HAP-1 (cell line): Measurements from ENCODE around the gene DBH.

Experiments used
- DNase-seq, 2 experiments: peaks; one replicate each; pipeline ENCODE4 v3.0.0-alpha.2; 2016 to 2020; ENCODE audit warnings: low spot score in 2 of 2
- H3K27me3 ChIP-seq: fragments of 250-450 bp; sonication (Bioruptor Pico); 2 replicates; pipeline ENCODE4 v1.5.1; 2020; ENCODE audit warnings: low read depth, mild to moderate bottlenecking, moderate library complexity
- H3K36me3 ChIP-seq: fragments of 250-450 bp; sonication (Bioruptor Pico); replicated peaks from 2 replicates; pipeline ENCODE4 v1.5.1; 2020; ENCODE audit warnings: mild to moderate bottlenecking
- H3K4me1 ChIP-seq: fragments of 250-450 bp; sonication (Bioruptor Pico); 2 replicates; pipeline ENCODE4 v1.5.1; 2020; ENCODE audit warnings: mild to moderate bottlenecking
- H3K4me3 ChIP-seq: fragments of 250-450 bp; sonication (Bioruptor Pico); 2 replicates; pipeline ENCODE4 v1.5.1; 2020; ENCODE audit warnings: mild to moderate bottlenecking, moderate library complexity
- H3K9me3 ChIP-seq: fragments of 250-450 bp; sonication (Bioruptor Pico); 2 replicates; pipeline ENCODE4 v1.5.1; 2020; ENCODE audit warnings: mild to moderate bottlenecking, moderate library complexity
- in situ Hi-C: fragments of 300-500 bp; cut with MboI; formaldehyde crosslinking; loops from 3 replicates; pipeline ENCODE4 v1.14.3; 2020; ENCODE audit warnings: low sequenced_read_pairs, inconsistent platforms, mixed read lengths

The DBH gene

GRCh38 chr9:133650026-133650425, 13.9 kb downstream of the DBH start:
- H3K27me3 ChIP-seq, result peaks cover 46% of the 10 kb centered on the region

DNA sequence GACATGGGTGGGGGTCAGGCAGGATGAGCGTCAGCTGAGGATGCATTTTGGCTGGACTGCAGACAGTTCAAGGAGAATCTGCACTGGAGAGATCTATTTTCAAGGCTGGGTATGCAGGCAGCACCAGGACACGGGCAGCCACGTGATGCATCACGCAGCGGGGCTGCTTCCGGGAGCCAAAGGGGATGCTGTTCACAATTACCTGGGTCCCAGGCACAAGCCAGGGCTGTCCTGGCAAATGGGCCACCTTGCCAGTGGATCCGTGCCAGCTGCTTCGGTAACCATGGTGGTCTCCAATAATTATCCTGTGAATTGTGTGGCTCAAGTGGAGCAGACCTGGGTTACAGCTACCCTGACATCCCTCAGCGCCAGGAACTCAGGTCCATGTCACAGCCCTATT, 17.5 kb downstream of the DBH start:
- H3K9me3 ChIP-seq, result no peaks in the 10 kb centered on the region
- no peaks in the 10 kb centered on the region for H3K4me1 ChIP-seq
- in situ Hi-C loops, result no loop called here
- H3K27me3 ChIP-seq, result peaks cover 62% of the 10 kb centered on the region
- DNase-seq, result no peak
- H3K4me3 ChIP-seq, result no peak overlapping the region
- no peaks in the 10 kb centered on the region for H3K36me3 ChIP-seq

More at GRCh38 chr9:133650026-133650425, 13.9 kb downstream of the DBH start:
- in situ Hi-C loops, result no loop called here
- H3K4me1 ChIP-seq, result no peaks in the 10 kb centered on the region
- H3K9me3 ChIP-seq, result no peaks in the 10 kb centered on the region
- H3K4me3 ChIP-seq, result no peak overlapping the region
- no peak for DNase-seq
- no peaks in the 10 kb centered on the region for H3K36me3 ChIP-seq

DNA sequence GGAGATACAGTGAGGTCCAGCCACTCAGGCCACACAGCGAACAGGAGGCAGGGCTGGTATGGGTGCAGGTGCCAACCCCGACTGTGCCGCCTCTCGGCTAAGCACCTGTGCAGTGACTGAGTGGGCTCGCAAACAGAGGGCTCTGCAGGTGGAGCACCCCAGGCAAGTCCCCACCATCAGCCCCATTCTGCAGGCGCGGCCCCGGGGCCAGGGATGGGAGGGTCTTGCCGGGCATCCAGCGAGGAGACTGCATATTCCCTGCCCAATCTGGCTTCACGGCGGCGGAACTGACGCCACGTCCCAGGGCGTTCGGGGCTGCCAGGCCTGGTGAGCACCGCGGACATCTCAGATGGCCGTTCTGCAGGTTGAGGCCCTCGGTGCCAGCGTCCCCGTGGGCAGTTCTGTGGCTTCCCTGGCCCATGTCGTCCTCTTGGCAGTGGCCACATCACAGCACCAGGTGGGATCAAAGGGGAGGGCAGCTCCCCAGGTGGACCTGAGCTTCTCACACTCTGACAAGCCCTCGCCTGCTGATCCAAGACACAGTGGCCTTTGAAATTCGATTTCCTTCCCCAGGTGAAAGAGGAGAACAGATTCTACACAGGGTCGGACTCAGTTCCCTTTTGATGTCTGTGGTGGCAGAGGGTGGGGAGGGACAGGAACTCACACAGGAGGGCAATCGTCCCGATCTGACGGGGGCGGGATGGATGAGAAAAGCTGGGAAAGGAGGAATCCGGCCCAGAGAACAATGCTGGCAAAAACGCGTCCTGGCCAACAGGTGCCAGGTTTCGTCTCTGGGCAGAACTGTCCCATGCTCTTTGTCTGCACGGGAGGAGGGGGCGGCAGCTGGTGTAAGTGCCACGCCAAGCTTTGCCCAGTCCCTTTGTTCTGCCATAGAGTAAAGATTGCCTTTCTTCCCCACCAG, 18.8 kb downstream of the DBH start:
- Histone ChIP-seq H3K27me3 (peaks cover 64% of the 10 kb centered on the region), H3K36me3 (no peaks in the 10 kb centered on the region), H3K4me1 (0 out of 2 replicates have a peak, but pooled peaks cover 2% of the 10 kb centered on the region), H3K9me3 (no peaks in the 10 kb centered on the region), H3K4me3 (no peak overlapping the region)
- in situ Hi-C loops, result no loop called here
- DNase-seq, result no peak

GRCh38 chr9:133655701-133656100, 19.5 kb downstream of the DBH start:
- no peak overlapping the region for H3K4me3 ChIP-seq
- in situ Hi-C loops, result no loop called here
- no peak for DNase-seq

GRCh38 chr9:133656211-133657119, 20.3 kb downstream of the DBH start:
- H3K27me3 ChIP-seq, result peaks cover 72% of the 10 kb centered on the region
- no peak overlapping the region for H3K4me3 ChIP-seq
- 0 out of 2 replicates have a peak, but pooled peaks cover 2% of the 10 kb centered on the region for H3K4me1 ChIP-seq
- no peak for DNase-seq
- H3K36me3 ChIP-seq, result no peaks in the 10 kb centered on the region
- H3K9me3 ChIP-seq, result no peaks in the 10 kb centered on the region
- in situ Hi-C loops, result no loop called here

More at GRCh38 chr9:133655701-133656100, 19.5 kb downstream of the DBH start:
- Histone ChIP-seq H3K36me3 (no peaks in the 10 kb centered on the region), H3K27me3 (peaks cover 67% of the 10 kb centered on the region), H3K4me1 (0 out of 2 replicates have a peak, but pooled peaks cover 2% of the 10 kb centered on the region), H3K9me3 (no peaks in the 10 kb centered on the region)

- H3K4me3 ChIP-seq, result no peak overlapping the region
- in situ Hi-C loops, result no loop called here
- DNase-seq, result no peak
- no peaks in the 10 kb centered on the region for H3K36me3 ChIP-seq
- H3K4me1 ChIP-seq, result 0 out of 2 replicates have a peak, but pooled peaks cover 2% of the 10 kb centered on the region
- no peaks in the 10 kb centered on the region for H3K9me3 ChIP-seq
- H3K27me3 ChIP-seq, result peaks cover 79% of the 10 kb centered on the region
These were observed 21.0 kb downstream of the DBH start for GRCh38 chr9:133657120-133657661.

DNA sequence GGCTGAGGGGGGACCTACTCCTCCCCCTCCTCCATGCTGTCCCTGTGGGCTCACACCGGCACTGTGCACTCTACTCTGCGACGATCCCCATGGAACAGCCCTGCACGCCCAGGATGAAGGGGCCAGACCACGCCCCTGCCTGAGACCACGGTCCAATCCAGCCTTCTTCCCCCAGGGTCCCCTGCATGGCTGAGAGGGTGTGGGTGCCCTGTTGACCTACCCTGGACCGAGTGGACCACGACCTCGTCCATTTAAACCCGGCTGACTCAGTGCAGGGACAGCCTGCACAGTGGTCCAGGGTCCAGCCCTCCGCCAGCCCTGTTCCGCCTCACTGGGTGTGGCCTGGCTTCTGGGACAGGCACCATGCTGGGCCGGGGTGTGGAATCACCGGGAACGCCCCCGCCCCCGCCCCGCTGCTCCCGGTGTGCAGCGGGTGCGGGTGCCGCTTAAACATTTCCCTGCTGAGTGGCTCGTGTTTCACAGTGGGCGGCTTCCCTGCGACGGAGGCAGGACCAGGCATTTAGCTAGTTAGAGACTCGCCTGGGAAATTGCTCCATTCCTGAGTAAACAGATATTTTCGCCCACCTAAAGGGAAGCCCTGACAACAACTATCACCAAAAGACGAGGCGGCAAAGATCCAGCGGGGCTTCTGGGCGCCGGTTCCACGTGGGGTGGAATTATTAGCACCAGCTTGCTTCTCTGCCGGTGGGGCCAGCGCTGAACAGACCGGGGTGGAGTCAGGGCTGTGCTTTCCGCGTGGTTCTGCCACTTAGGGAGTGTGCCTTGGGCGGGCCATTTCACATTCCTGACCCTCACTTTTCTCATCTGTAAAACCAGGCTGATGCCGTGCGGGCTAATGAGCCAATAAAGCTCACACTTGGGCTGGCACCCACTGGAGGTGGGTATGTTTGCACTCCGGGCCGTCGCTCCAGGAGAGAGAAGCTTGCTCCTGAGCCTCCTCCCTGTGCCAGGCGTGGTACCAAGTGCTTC, 22.6 kb downstream of the DBH start:
- Histone ChIP-seq H3K4me3 (no peak overlapping the region), H3K36me3 (no peaks in the 10 kb centered on the region), H3K27me3 (peaks cover 87% of the 10 kb centered on the region), H3K9me3 (no peaks in the 10 kb centered on the region), H3K4me1 (0 out of 2 replicates have a peak, but pooled peaks cover 2% of the 10 kb centered on the region)
- DNase-seq, result peak; percentile 16 to 73
- in situ Hi-C loops, result no loop called here

DNA sequence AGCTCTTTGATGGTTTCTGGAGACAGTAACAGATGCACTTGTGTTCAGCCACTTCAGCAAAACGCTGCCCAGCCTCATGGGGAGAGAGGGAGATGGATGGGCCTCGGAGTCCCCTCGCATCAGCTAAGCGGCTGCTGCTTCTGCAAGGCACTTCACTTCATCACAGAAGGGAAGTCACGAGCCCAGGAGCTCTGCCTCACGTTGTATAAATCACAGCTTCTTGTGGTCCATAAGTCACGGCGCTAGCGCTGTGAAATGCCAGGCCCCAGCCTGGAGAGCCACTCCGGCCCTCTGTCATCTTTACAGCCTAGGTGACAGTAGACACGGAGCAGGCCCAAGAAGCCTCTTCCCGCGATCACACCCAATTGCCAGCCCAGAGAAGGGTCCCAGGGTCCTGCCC, 23.4 kb downstream of the DBH start:
- in situ Hi-C loops, result no loop called here
- Histone ChIP-seq H3K36me3 (no peaks in the 10 kb centered on the region), H3K9me3 (no peaks in the 10 kb centered on the region), H3K4me1 (0 out of 2 replicates have a peak, but pooled peaks cover 2% of the 10 kb centered on the region), H3K4me3 (no peak overlapping the region), H3K27me3 (peaks cover 85% of the 10 kb centered on the region)
- no peak for DNase-seq

DNA sequence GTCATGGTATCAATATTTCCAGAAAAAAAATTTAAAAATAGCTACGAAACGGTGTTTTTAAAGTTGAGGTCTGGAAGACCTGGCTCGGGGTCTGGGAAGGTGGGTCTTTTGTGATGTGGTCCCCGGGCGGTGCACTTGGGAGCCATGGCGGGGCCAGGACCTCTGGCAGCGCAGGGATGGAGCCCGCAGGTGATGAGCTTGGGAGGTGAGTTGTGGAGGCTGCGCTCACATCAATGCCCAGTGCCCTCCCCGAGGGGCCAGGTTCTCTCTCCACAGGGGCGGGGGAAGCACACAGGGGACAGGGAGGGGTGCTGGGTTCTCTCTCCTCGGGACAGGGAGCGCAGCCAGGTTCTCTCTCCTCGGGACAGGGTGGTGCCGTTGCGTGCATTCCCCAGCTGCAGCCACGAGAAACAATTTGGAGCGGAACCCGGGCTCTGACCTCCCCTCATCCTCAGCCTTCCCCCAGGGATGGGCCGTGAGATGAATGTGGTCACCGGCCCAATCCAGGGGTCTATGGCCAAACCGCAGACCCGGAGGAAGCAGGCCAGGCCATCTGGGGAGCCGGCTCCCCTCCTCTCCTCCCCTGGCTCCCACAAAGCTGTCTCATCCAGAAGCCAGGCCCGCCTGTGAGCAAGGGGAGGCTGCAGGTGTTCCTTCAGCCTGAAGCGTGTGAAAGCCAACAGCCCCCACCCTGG, 25.8 kb downstream of the DBH start:
- H3K27me3 ChIP-seq, result peaks cover 60% of the 10 kb centered on the region
- no peaks in the 10 kb centered on the region for H3K9me3 ChIP-seq
- in situ Hi-C loops, result no loop called here

DNA sequence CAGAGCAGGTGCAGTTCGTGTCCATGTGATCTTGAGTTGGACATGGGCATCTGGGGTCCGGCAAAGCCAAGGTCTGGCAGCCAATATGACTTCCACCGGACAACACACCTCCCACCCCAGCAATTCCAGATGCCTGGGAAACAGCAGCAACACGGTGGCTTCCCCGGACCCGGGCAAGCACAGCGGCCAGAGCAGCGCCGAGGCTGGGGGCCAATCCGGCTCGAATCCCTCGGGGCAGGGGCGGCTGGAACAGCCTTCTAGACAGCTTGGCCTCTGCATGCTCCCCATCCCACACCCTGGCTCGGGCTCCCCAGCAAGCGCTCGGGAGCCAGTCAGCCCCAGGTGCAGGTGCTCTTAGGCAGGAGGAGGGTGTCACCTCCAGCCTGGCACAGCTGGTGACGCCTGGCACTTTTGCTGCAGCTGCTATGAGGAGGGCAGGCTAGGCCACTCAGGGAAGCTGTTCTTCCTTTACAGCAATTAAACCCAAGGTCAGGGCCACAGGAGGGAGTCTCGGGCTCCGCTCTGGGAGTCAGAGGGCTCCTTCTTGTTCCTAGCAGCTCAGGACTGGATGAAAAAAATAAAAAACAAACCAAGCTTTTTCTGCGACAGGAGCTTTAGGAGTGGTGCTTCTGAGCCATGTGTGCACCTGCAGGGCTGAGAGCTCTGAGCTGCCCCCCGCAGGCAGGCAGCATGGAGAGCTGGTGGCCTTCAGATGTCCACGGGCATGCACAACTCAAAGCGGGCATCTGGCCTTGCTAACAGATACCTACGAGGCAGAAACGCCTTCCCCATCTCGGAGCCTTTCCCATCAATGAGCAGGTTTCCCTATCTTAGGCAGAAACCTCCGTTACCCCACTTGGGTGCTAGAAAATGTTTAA, 28.2 kb downstream of the DBH start:
- Histone ChIP-seq H3K4me3 (no peak overlapping the region), H3K9me3 (no peaks in the 10 kb centered on the region), H3K36me3 (no peaks in the 10 kb centered on the region), H3K4me1 (no peaks in the 10 kb centered on the region), H3K27me3 (peaks cover 38% of the 10 kb centered on the region)
- no peak for DNase-seq
- in situ Hi-C loops, result no loop called here

More for the DNA sequence above, 25.8 kb downstream of the DBH start:
- Histone ChIP-seq H3K4me1 (0 out of 2 replicates have a peak, but pooled peaks cover 2% of the 10 kb centered on the region), H3K36me3 (no peaks in the 10 kb centered on the region), H3K4me3 (no peak overlapping the region)
- no peak for DNase-seq

DNA sequence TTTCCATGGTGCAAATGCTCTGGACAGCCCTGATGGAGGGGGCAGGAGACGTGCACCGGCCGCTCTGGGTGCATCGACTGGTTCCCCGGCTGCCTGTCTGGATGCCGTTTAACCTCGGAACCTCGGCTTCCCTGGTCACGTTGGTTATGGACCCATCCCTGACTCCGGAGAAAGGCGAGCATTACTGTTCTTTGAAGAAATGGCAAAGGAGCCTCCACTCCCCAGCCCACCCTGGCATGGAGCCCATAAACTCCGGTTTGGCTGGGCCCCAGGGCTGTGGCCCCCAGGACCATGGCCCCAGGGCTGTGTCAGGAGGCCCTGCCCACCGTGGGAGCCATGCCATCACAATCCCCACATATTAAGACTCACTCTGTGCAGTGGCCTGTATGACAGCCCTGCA, 28.9 kb downstream of the DBH start:
- no peaks in the 10 kb centered on the region for H3K36me3 ChIP-seq
- no peak for DNase-seq
- in situ Hi-C loops, result no loop called here
- peaks cover 34% of the 10 kb centered on the region for H3K27me3 ChIP-seq
- no peaks in the 10 kb centered on the region for H3K4me1 ChIP-seq
- H3K4me3 ChIP-seq, result no peak overlapping the region
- no peaks in the 10 kb centered on the region for H3K9me3 ChIP-seq
